GOT3 (cell line): Measurements from ENCODE around the gene MMEL1.
"Not testable (repeated sequence)": the region's sequence is repeated elsewhere in the genome, so short reads cannot be mapped to it uniquely, and the experiment has no call there.

ENCODE experiments used
- DNase-seq: peaks from one replicate; lab custom pipeline; 2025; ENCODE audit warnings: mixed read lengths; lab: John Stamatoyannopoulos, UW

The MMEL1 gene

GRCh38 chr1:2590233-2591141 is 42.3 kb downstream of the MMEL1 start:
- no peak for DNase-seq

GRCh38 chr1:2589431-2590232 is 43.2 kb downstream of the MMEL1 start:
- no peak for DNase-seq

- no peak for DNase-seq
Observed at GRCh38 chr1:2588661-2589430, 44.0 kb downstream of the MMEL1 start.

- DNase-seq, result no peak
Observed at GRCh38 chr1:2587860-2588571, 44.8 kb downstream of the MMEL1 start.

- no peak for DNase-seq
Observed at GRCh38 chr1:2587071-2587859, 45.6 kb downstream of the MMEL1 start.

- peak; percentile 99 for DNase-seq
Observed at GRCh38 chr1:2586154-2587070, 46.4 kb downstream of the MMEL1 start, which contains the start of gene PRXL2B. Gene PRXL2B (plus strand): TSS chr1:2586777. CDS start chr1:2586886, 109 bp downstream.

GRCh38 chr1:2585318-2586092 is 47.3 kb downstream of the MMEL1 start:
- DNase-seq, result no peak

GRCh38 chr1:2584686-2585317 is 48.0 kb downstream of the MMEL1 start:
- DNase-seq, result no peak

- DNase-seq, result no peak
Observed at GRCh38 chr1:2583871-2584351, 48.9 kb downstream of the MMEL1 start.

GRCh38 chr1:2583331-2583791 is 49.5 kb downstream of the MMEL1 start:
- no peak for DNase-seq

GRCh38 chr1:2582391-2582790 is 50.4 kb downstream of the MMEL1 start:
- DNase-seq, result no peak

- no peak for DNase-seq
Observed at GRCh38 chr1:2580691-2581090, 52.1 kb downstream of the MMEL1 start.

GRCh38 chr1:2578758-2579118 is 54.1 kb downstream of the MMEL1 start:
- no peak for DNase-seq

- not testable (repeated sequence) for DNase-seq
Observed at GRCh38 chr1:2577565-2578075, 55.2 kb downstream of the MMEL1 start.

GRCh38 chr1:2575801-2576663 is 56.8 kb downstream of the MMEL1 start:
- DNase-seq, result no peak

GRCh38 chr1:2574350-2574749 is 58.5 kb downstream of the MMEL1 start:
- DNase-seq, result no peak
